ENCODE results near the gene PDYN. TPM values are rescaled to one million over a fixed set of nuclear protein-coding genes. Genes with fewer than 3 reads are reported as not detected.
A peak's percentile ranks its signal among the peaks of the same experiment; 100 is the strongest.

PDYN gene
- total RNA-seq, 6 experiments from 2014 or later = not detected

- Mint-ChIP-seq H3K4me3 (peak overlapping the region; percentile 32; the same call in 1 of the 2 replicates), H3K27me3 (ENCODE audit: insufficient read depth) (no peaks in the 10 kb centered on the region), H3K9me3 (no peaks in the 10 kb centered on the region), H3K27ac (peak overlapping the region; percentile 53), H3K36me3 (ENCODE audit: low read depth) (peaks cover 24% of the 10 kb centered on the region), H3K4me1 (ENCODE audit: low read depth) (peaks cover 34% of the 10 kb centered on the region)
- DNase-seq = peak; percentile 46
- TF ChIP-seq CTCF (IDR thresholded peaks at IDR 0.05) = no peak
Observed at GRCh38 chr20:1934156-1934555, 59.7 kb downstream of the PDYN start.

DNA sequence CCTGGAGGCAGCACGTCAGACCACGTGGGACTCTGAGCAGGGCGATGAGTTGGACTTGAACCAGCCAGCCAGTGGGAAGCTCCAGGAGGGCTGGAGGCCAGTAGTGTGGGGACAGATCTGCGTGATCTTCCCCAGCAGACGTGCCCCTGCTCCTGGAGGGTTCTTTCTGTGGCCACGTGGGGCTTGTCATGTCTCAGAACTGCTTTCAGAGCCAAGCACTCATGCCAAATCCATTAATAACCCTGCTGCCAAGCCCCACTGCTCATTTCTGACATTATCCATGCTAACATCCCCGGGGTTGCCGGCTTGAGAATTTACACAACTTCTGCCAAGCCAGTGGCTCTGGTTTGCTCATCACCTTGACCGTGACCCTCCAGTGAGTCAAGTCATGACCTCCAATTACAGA lies 60.4 kb downstream of the PDYN start:
- TF ChIP-seq CTCF (IDR thresholded peaks at IDR 0.05) = no peak
- Mint-ChIP-seq H3K4me1 (ENCODE audit: low read depth) (peaks cover 34% of the 10 kb centered on the region), H3K27ac (peak overlapping the region; percentile 46), H3K27me3 (ENCODE audit: insufficient read depth) (no peaks in the 10 kb centered on the region), H3K36me3 (ENCODE audit: low read depth) (peaks cover 23% of the 10 kb centered on the region), H3K4me3 (no peak overlapping the region), H3K9me3 (no peaks in the 10 kb centered on the region)
- DNase-seq = peak; percentile 66

DNA sequence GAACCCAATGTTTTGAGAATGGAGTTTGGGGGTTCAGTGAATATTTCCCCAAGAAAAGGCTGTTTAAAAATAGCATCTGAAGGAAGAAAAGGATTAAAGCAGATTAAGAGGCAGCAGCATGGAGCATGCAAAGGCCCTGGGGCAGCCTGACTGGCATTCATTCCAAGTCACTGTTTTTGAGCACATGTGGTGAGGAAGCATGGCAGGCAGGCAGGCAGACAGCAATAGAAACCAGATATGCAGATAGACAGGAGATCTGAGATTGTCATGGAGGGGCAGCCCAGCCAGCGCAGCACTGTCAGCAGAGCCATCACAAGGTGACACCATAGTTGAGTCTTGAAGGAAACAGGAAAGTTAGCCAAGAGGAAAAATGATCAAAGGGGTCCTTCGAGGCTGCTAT lies 60.9 kb downstream of the PDYN start:
- DNase-seq = no peak
- H3K4me3 Mint-ChIP-seq = no peak overlapping the region; the same call in 1 of the 2 replicates
- peak overlapping the region; percentile 9; the same call in 1 of the 2 replicates for H3K27ac Mint-ChIP-seq
- H3K36me3 Mint-ChIP-seq (ENCODE audit: low read depth) = peaks cover 18% of the 10 kb centered on the region
- no peaks in the 10 kb centered on the region for H3K9me3 Mint-ChIP-seq
- no peaks in the 10 kb centered on the region for H3K27me3 Mint-ChIP-seq (ENCODE audit: insufficient read depth)
- no peak for TF ChIP-seq CTCF (IDR thresholded peaks at IDR 0.05)
- peaks cover 34% of the 10 kb centered on the region for H3K4me1 Mint-ChIP-seq (ENCODE audit: low read depth)

GRCh38 chr20:1931830-1932229 lies 62.0 kb downstream of the PDYN start:
- H3K36me3 Mint-ChIP-seq (ENCODE audit: low read depth) = peaks cover 14% of the 10 kb centered on the region
- H3K9me3 Mint-ChIP-seq = no peaks in the 10 kb centered on the region
- H3K27ac Mint-ChIP-seq = no peak overlapping the region
- no peak for TF ChIP-seq CTCF (IDR thresholded peaks at IDR 0.05)
- H3K4me3 Mint-ChIP-seq = no peak overlapping the region
- DNase-seq = no peak
- no peaks in the 10 kb centered on the region for H3K27me3 Mint-ChIP-seq (ENCODE audit: insufficient read depth)
- H3K4me1 Mint-ChIP-seq (ENCODE audit: low read depth) = peaks cover 34% of the 10 kb centered on the region

GRCh38 chr20:1930165-1930564 lies 63.7 kb downstream of the PDYN start:
- Mint-ChIP-seq H3K27ac (no peak overlapping the region), H3K27me3 (ENCODE audit: insufficient read depth) (no peaks in the 10 kb centered on the region), H3K4me1 (ENCODE audit: low read depth) (peaks cover 33% of the 10 kb centered on the region), H3K36me3 (ENCODE audit: low read depth) (no peaks in the 10 kb centered on the region), H3K9me3 (no peaks in the 10 kb centered on the region), H3K4me3 (no peak overlapping the region)
- DNase-seq = no peak
- TF ChIP-seq CTCF (IDR thresholded peaks at IDR 0.05) = no peak

GRCh38 chr20:1929460-1929859 lies 64.4 kb downstream of the PDYN start:
- H3K4me3 Mint-ChIP-seq = no peak overlapping the region
- H3K36me3 Mint-ChIP-seq (ENCODE audit: low read depth) = no peaks in the 10 kb centered on the region
- no peak overlapping the region for H3K27ac Mint-ChIP-seq
- H3K4me1 Mint-ChIP-seq (ENCODE audit: low read depth) = peaks cover 26% of the 10 kb centered on the region
- DNase-seq = no peak
- H3K9me3 Mint-ChIP-seq = no peaks in the 10 kb centered on the region
- TF ChIP-seq CTCF (IDR thresholded peaks at IDR 0.05) = no peak
- H3K27me3 Mint-ChIP-seq (ENCODE audit: insufficient read depth) = no peaks in the 10 kb centered on the region

Measured in HFFc6 (cell line).